HCT116 (cell line): ENCODE measurements around the gene NLRP14. TPM values are rescaled to one million over a fixed set of nuclear protein-coding genes. Genes with fewer than 3 reads are reported as not detected.

Source experiments
- ATAC-seq: fragments of 200-7000 bp; cut with Tn5 transposase; 2 replicates; pipeline ENCODE4 v1.9.1; 2020; ENCODE audit warnings: mild to moderate bottlenecking, moderate library complexity
- BruUV-seq: library from RNA; stranded (reverse); fragments of 400-500 nt; replicated peaks from 2 replicates; lab custom pipeline; 2021; lab: Mats Ljungman, UMichigan
- CTCF ChIA-PET: fragments of 300-600 bp; sonication (Branson Sonifier 250); formaldehyde crosslinking; loops from one replicate; lab custom pipeline; 2021; ENCODE audit warnings: antibody characterized with exemption; lab: Charles Lee
- POLR2A ChIA-PET: fragments of 300-600, 350-600 bp; sonication (Branson Sonifier 250); formaldehyde crosslinking; loops from one replicate; lab custom pipeline; 2021; ENCODE audit warnings: antibody characterized with exemption; lab: Charles Lee
- RAD21 ChIA-PET, 2 experiments: fragments of 300-600 bp; sonication (Branson Sonifier 250); formaldehyde crosslinking; loops; one replicate each; lab custom pipeline; 2023; ENCODE audit warnings: low total read pairs in 2 of 2; ENCODE audit not compliant: uncharacterized antibody in 2 of 2, unreplicated experiment in 2 of 2, low non-redundant PET in 1 of 2; lab: Charles Lee
- DNase-seq: peaks from one replicate; pipeline ENCODE4 v3.0.0-alpha.2; 2010; ENCODE audit warnings: low read depth, low spot score
- H2AFZ ChIP-seq: fragments of 200-600 bp; shearing (Covaris generic), sonication (generic); 2 replicates; pipeline ENCODE4 v1.6.1; 2017; ENCODE audit warnings: low read depth, mixed run types, mixed read lengths, antibody characterized with exemption, low read length; ENCODE audit not compliant: poor library complexity, severe bottlenecking
- H3K27ac ChIP-seq: 2 replicates; pipeline ENCODE4 v1.5.1; 2012; ENCODE audit warnings: low read depth, low read length
- H3K27me3 ChIP-seq: fragments of 200-600 bp; sonication (generic); 2 replicates; pipeline ENCODE4 v1.6.1; 2016; ENCODE audit warnings: mixed run types, low read length, mixed read lengths; ENCODE audit not compliant: insufficient read depth
- H3K36me3 ChIP-seq, 2 experiments: fragments of 200-500 bp in 1 of 2; fragments of 200-600 bp in 1 of 2; sonication (Bioruptor generic) in 1 of 2; sonication (generic) in 1 of 2; 2 replicates each; pipeline versions ENCODE4 v1.5.1 to v1.6.1; 2014 to 2016; ENCODE audit warnings: low read length in 2 of 2, inconsistent platforms in 1 of 2, mixed read lengths in 1 of 2, mixed run types in 1 of 2; ENCODE audit not compliant: insufficient read depth in 2 of 2, control insufficient read depth in 1 of 2
- H3K4me1 ChIP-seq, 2 experiments: fragments of 200-600 bp in 1 of 2; sonication (generic) in 1 of 2; 2 replicates each; pipeline versions ENCODE4 v1.5.1 to v1.6.1; 2012 to 2017; ENCODE audit warnings: low read length in 2 of 2, inconsistent platforms in 1 of 2, mild to moderate bottlenecking in 1 of 2, mixed read lengths in 1 of 2, mixed run types in 1 of 2, moderate library complexity in 1 of 2; ENCODE audit not compliant: insufficient read depth in 2 of 2, control insufficient read depth in 1 of 2
- H3K4me2 ChIP-seq: fragments of 200-600 bp; sonication (generic); 2 replicates; pipeline ENCODE4 v1.6.1; 2017; ENCODE audit warnings: mixed run types, low read length, mixed read lengths
- H3K4me3 ChIP-seq, 2 experiments: fragments of 200-600 bp in 1 of 2; sonication (generic) in 1 of 2; replicated peaks in 1 of 2; 2 replicates each; pipeline ENCODE4 v1.5.1; 2011 to 2016; ENCODE audit warnings: low read length in 2 of 2, control low read depth in 1 of 2, low read depth in 1 of 2, mild to moderate bottlenecking in 1 of 2, mixed read lengths in 1 of 2, mixed run types in 1 of 2
- H3K79me2 ChIP-seq: fragments of 200-600 bp; sonication (generic); 2 replicates; pipeline ENCODE4 v1.6.1; 2017; ENCODE audit warnings: mild to moderate bottlenecking, mixed run types, low read length, moderate library complexity, mixed read lengths; ENCODE audit not compliant: insufficient read depth
- H3K9ac ChIP-seq: fragments of 200-600 bp; sonication (generic); 2 replicates; pipeline ENCODE4 v1.6.1; 2016; ENCODE audit warnings: low read length, mixed read lengths
- H3K9me2 ChIP-seq: fragments of 200-600 bp; sonication (generic), shearing (Covaris generic); 2 replicates; pipeline ENCODE4 v1.6.1; 2017; ENCODE audit warnings: mixed run types, mild to moderate bottlenecking, moderate library complexity; ENCODE audit not compliant: insufficient read depth
- H3K9me3 ChIP-seq, 2 experiments: fragments of 200-500 bp in 1 of 2; fragments of 200-600 bp in 1 of 2; sonication (Bioruptor generic) in 1 of 2; sonication (generic) in 1 of 2; 2 replicates each; pipeline ENCODE4 v1.6.1; 2014 to 2017; ENCODE audit warnings: low read length in 2 of 2, mixed read lengths in 2 of 2, inconsistent platforms in 1 of 2, low read depth in 1 of 2, mild to moderate bottlenecking in 1 of 2, mixed run types in 1 of 2, moderate library complexity in 1 of 2; ENCODE audit not compliant: control insufficient read depth in 1 of 2, insufficient read depth in 1 of 2
- H4K20me1 ChIP-seq: fragments of 200-600 bp; sonication (generic), shearing (Covaris generic); 2 replicates; pipeline ENCODE4 v1.6.1; 2017; ENCODE audit warnings: mixed run types, mild to moderate bottlenecking, moderate library complexity; ENCODE audit not compliant: insufficient read depth
- FOSL1 ChIP-seq: IDR thresholded peaks from 2 replicates; pipeline ENCODE4 v1.6.1; 2012; ENCODE audit warnings: low read depth
- JUND ChIP-seq: IDR thresholded peaks from 2 replicates; pipeline ENCODE4 v1.6.1; 2012
- SRF ChIP-seq: IDR thresholded peaks from 2 replicates; pipeline ENCODE4 v1.6.1; 2012; ENCODE audit warnings: low read depth
- intact Hi-C: fragments of 100-400 bp; cut with micrococcal nuclease; formaldehyde crosslinking; loops from 2 replicates; pipeline ENCODE4 v1.10.0; 2022
- total RNA-seq: library from RNA; stranded (reverse); gene quantifications from one replicate; pipeline ENCODE4 v1.2.1, GENCODE V29; 2021; ENCODE audit not compliant: unreplicated experiment
- TF ChIP-seq, protein P1 (sequence below): IDR thresholded peaks from 2 replicates; pipeline ENCODE4 v1.6.1; 2012

Gene NLRP14
- total RNA-seq, 1 experiment from 2014 or later, result 0.49 TPM

- Histone ChIP-seq H3K4me2 (no peak overlapping the region), H3K4me3 (no peak overlapping the region), H3K4me1 (peaks cover 0 to 5% of the 10 kb centered on the region in 2 experiments; a peak in 1 of 4 replicates), H3K79me2 (no peaks in the 10 kb centered on the region), H3K27me3 (no peaks in the 10 kb centered on the region), H3K27ac (no peak overlapping the region), H3K9me3 (no peaks in the 10 kb centered on the region), H3K9me2 (no peaks in the 10 kb centered on the region), H2AFZ (no peak overlapping the region), H3K36me3 (no peaks in the 10 kb centered on the region), H3K9ac (no peak overlapping the region), H4K20me1 (no peaks in the 10 kb centered on the region)
- RAD21 ChIA-PET, result no interaction called here
- POLR2A ChIA-PET, result no interaction called here
- TF ChIP-seq FOSL1 (no peak), JUND (no peak)
- CTCF ChIA-PET, result no interaction called here
- no peak for ATAC-seq
- intact Hi-C loops, result no loop called here
- no TSS peak for BruUV-seq
- no peak for DNase-seq
Measured at GRCh38 chr11:6988506-6988905, 31.8 kb upstream of the NLRP14 start.

- H3K27me3 ChIP-seq, result no peaks in the 10 kb centered on the region
- TF ChIP-seq, protein P1, sequence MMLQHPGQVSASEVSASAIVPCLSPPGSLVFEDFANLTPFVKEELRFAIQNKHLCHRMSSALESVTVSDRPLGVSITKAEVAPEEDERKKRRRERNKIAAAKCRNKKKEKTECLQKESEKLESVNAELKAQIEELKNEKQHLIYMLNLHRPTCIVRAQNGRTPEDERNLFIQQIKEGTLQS, result no peak
- no peak for TF ChIP-seq SRF
- ChIA-PET POLR2A (no interaction called here), CTCF (no interaction called here), RAD21 (no interaction called here)
- no peak for ATAC-seq
- H3K36me3 ChIP-seq, result no peaks in the 10 kb centered on the region
- no peak overlapping the region for H3K27ac ChIP-seq
- H2AFZ ChIP-seq, result no peak overlapping the region
- H3K9me3 ChIP-seq, result no peaks in the 10 kb centered on the region
- no peak overlapping the region for H3K4me2 ChIP-seq
- no peaks in the 10 kb centered on the region for H3K79me2 ChIP-seq
- no peaks in the 10 kb centered on the region for H4K20me1 ChIP-seq
- DNase-seq, result no peak
- intact Hi-C loops, result no loop called here
- peaks cover 0 to 5% of the 10 kb centered on the region in 2 experiments; a peak in 1 of 4 replicates for H3K4me1 ChIP-seq
- H3K9ac ChIP-seq, result no peak overlapping the region
- H3K9me2 ChIP-seq, result no peaks in the 10 kb centered on the region
- H3K4me3 ChIP-seq, result no peak overlapping the region
- no TSS peak for BruUV-seq
Measured at GRCh38 chr11:6991227-6991626, 29.1 kb upstream of the NLRP14 start.
